Measurements from ENCODE around the gene PMEPA1.

DNA sequence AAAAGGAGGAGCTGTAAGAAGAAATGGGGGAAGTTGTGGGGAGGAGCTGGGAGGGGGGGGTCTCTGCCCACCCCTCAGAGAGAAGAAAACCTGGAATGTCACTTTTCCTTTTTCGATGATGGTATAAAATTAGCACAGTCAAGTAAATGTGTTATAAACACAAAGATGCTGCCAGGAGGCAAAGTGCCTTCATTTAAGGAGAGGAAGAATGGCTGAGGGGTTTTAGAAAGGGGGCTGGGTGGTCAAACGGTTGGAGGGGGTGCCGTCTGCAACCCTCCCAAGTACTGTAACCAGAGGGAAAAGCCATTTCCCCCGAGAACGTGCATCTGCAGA lies 25.0 kb downstream of the PMEPA1 start:
- TF ChIP-seq, protein P1, sequence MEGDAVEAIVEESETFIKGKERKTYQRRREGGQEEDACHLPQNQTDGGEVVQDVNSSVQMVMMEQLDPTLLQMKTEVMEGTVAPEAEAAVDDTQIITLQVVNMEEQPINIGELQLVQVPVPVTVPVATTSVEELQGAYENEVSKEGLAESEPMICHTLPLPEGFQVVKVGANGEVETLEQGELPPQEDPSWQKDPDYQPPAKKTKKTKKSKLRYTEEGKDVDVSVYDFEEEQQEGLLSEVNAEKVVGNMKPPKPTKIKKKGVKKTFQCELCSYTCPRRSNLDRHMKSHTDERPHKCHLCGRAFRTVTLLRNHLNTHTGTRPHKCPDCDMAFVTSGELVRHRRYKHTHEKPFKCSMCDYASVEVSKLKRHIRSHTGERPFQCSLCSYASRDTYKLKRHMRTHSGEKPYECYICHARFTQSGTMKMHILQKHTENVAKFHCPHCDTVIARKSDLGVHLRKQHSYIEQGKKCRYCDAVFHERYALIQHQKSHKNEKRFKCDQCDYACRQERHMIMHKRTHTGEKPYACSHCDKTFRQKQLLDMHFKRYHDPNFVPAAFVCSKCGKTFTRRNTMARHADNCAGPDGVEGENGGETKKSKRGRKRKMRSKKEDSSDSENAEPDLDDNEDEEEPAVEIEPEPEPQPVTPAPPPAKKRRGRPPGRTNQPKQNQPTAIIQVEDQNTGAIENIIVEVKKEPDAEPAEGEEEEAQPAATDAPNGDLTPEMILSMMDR (IDR thresholded peaks at IDR 0.05) = no peak
- TF ChIP-seq POLR2A (IDR thresholded peaks at IDR 0.05) (no peak), EP300 (IDR thresholded peaks at IDR 0.05) (no peak), POLR2AphosphoS5 (IDR thresholded peaks at IDR 0.05) (no peak)
